HG02588 (cell line): ENCODE measurements around the gene OR13H1.
"Not testable (repeated sequence)": the region's sequence is repeated elsewhere in the genome, so short reads cannot be mapped to it uniquely, and the experiment has no call there.

Source experiments
- ATAC-seq: cut with Tn5 transposase; IDR thresholded peaks from one replicate; pipeline ENCODE4 v1.9.1; 2021; ENCODE audit warnings: mild to moderate bottlenecking, moderate library complexity; ENCODE audit not compliant: unreplicated experiment

The OR13H1 gene, protein sequence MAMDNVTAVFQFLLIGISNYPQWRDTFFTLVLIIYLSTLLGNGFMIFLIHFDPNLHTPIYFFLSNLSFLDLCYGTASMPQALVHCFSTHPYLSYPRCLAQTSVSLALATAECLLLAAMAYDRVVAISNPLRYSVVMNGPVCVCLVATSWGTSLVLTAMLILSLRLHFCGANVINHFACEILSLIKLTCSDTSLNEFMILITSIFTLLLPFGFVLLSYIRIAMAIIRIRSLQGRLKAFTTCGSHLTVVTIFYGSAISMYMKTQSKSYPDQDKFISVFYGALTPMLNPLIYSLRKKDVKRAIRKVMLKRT

DNA sequence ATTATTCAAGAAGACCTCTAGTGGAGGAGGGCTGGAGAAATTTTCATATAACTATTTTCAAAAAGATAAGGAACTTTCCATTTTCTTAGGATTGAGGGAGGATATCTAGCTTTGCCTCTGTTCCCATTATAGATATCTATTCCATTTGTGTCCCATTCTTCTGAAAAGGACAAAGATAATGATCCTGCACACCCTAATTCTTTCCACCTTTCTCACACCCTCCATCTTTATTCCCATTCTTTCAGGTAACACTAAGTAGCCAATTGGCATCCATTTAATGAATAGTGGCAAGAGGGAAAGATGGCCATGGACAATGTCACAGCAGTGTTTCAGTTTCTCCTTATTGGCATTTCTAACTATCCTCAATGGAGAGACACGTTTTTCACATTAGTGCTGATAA is at the start of gene OR13H1:
Gene OR13H1 (plus strand): TSS at position 301 of the 400 bp plus-strand sequence. CDS start 0 bp downstream, at position 301.
- no peak for ATAC-seq

DNA sequence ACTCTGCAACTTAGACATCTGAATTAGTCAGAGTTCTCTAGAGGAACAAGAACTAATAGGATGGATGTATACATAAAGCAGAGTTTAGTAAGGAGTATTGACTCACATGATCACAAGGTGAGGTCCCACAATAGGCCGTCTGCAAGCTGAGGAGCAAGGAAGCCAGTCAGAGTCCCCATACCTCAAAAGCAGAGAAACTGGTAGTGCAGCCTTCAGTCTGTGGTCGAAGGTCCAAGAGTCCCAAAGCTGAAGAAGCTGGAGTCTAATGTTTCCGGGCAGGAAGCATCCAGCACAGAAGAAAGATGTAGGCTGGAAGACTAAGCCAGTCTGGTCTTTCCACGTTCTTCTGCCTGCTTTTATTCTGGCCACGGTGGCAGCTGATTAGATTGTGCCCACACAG is 42.3 kb upstream of the OR13H1 start:
- ATAC-seq = not testable (repeated sequence)

DNA sequence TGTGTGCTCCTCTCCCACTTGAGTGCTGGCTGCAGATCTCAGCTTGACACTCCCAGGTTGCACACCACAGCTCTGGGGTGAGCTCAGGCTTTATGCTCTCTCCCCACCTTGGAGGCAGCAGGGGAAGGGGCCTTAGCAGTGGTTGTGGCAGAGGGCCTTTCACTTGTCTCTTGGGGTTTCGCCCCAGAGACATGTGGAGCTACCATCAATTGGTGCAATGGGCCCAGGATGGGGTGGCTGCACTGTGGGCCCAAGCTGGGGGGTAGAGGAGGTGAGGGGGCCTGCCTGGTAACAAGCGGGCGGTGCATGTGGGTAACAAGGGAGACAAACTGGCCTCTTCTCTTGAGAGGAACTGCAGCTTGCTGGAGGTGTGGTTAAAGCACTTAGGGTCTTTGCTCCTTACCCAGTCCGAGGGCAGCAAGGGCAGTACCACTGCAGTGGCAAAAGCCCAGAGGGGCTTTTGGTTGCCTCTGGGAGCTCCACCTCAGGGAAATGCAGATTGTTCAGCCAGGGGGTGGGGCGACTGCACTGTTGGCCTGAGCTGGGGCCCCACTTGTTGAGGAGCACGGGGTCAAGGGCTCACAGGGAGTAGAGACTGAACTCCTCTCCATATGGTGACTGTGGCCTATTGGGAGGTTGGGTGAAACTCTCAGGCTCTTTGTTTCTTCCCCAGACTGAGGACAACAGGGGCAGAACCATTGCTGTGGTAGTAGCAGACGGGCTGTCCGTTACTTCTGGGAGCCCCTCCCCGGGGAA is 30.5 kb upstream of the OR13H1 start:
- ATAC-seq = no peak

DNA sequence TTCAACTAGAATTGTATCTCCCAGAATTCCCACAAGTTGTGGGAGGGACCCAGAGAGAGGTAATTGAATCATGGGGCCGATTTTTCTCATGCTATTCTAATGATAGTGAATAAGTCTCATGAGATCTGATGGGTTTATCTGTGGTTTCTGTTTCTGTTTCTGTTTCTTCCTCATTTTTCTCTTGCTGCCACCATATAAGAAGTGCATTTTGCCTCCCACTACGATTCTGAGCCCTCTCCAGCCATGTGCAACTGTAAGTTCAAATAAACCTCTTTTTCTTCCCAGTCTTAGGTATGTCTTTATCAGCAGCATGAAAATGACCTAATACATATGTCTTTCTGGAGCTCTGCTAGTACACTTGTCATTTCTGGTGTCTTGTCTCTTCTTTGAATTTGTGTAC is 22.1 kb upstream of the OR13H1 start:
- ATAC-seq = no peak

DNA sequence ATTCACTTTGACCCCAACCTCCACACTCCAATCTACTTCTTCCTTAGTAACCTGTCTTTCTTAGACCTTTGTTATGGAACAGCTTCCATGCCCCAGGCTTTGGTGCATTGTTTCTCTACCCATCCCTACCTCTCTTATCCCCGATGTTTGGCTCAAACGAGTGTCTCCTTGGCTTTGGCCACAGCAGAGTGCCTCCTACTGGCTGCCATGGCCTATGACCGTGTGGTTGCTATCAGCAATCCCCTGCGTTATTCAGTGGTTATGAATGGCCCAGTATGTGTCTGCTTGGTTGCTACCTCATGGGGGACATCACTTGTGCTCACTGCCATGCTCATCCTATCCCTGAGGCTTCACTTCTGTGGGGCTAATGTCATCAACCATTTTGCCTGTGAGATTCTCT is 344 bp downstream of the OR13H1 start:
- ATAC-seq = no peak

DNA sequence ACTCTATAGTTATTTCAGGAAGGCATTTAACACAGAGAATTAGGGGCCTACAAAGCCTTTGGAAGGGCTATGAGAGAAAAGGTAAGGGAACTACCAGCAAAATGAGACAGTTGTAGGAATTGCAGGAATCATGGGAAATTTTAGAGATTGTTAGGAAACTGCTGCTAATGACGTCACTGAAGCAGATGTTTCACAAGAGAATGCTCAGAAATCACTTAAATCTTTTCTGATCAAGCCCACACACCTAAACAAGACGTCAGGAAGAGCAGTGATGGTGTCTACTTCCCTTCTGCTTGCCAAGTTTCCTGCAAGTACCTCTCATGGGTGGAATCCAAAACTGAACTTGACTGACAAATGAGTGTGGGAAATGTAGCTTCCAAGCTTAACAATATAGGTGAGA is 5.1 kb downstream of the OR13H1 start:
- no peak for ATAC-seq

DNA sequence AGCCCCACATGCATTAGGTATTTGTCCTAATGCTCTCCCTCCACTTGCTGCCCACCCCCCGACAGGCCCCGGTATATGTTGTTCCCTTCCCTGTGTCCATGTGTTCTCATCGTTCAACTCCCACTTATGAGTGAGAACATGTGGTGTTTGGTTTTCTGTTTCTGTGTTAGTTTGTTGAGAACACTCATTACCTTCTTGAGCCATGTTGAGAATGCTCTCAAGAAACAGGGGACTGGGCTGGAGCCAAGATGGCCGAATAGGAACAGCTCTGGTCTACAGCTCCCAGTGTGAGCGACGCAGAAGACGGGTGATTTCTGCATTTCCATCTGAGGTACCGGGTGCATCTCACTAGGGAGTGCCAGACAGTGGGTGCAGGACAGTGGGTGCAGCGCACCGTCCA is 8.6 kb downstream of the OR13H1 start:
- not testable (repeated sequence) for ATAC-seq

DNA sequence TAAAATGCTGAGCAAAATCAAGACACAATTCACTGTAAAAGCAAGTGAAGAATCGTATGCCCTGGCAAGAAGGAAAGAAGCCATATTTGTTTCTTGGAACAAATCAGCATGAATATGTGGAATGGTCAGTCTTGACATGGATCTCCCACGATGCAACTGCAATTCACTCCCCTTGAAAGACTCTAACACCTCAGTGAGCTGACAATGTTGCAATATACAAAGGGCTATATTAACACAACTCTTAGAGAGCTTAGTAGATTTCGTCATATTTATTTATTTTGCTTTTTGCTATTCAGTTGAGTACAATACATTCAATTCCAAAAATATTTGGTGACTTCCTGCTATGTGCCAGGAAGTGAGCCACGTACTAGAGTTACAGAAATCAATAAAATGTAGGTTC is 14.7 kb downstream of the OR13H1 start:
- ATAC-seq = no peak

DNA sequence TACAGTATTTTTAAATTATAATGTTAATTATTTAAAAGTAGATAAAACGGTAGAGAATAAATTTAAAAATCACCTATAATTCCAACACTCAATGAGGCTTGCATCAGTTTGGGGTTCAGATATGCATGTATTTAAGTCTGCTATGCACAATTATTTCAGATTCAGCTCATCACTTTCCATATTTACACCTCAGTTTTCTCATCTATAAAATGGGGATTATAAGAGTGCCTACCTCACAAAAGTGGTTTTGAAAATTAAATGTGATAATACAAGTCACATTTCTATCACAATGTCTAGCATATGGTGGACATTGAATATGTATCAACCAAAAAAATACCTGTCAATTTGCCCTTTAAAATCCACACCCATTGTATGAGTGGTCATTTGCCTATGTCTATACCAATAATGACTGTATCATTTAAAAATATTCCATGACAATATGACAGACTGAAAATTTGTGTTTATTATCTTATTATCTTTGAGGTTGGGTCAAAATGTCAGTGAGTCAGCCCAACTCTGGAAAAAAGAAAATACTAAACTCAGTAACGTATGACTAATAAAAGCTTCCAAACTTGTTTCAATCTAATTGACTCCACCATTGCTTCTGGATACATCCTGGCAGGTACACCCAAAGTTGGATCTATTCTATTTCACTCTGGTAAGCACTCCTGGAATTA is 20.8 kb downstream of the OR13H1 start:
- ATAC-seq = no peak

DNA sequence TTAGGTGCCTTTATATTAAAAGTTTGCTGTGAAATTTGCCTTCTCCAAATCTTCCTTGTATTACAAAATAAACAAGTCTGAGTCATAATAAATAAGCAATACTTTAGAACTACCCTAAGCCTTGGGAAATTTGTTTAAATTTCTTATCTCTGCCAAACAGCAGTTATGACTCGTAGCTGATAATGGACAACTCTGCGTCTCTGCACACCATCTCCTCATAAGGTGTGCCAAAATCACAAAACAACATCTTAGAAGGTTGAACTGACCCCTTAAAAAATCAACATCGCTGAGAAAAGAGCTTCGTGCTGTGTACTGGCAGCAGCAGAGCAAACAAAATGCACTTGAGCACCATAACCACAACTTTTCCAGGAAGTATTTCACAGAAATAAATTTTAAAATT is 22.0 kb downstream of the OR13H1 start:
- ATAC-seq = no peak

DNA sequence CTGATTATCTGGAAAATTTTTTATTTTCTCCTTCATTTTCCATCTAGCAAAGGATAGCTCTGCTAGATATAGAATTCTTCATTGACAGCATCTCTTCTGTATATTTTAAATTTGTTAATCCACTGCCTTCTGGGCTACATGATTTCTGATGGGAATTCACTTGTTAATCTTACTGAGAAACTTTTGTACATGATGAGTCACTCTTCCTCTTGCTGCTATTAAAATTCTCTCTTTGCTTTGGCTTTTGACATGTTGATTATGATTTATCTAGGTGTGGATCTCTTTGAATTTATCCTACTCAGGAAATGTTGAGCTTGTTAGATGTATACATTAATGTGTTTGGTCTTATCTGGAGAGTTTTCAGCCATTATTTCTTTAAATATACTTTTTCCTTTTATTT is 27.5 kb downstream of the OR13H1 start:
- ATAC-seq = no peak

DNA sequence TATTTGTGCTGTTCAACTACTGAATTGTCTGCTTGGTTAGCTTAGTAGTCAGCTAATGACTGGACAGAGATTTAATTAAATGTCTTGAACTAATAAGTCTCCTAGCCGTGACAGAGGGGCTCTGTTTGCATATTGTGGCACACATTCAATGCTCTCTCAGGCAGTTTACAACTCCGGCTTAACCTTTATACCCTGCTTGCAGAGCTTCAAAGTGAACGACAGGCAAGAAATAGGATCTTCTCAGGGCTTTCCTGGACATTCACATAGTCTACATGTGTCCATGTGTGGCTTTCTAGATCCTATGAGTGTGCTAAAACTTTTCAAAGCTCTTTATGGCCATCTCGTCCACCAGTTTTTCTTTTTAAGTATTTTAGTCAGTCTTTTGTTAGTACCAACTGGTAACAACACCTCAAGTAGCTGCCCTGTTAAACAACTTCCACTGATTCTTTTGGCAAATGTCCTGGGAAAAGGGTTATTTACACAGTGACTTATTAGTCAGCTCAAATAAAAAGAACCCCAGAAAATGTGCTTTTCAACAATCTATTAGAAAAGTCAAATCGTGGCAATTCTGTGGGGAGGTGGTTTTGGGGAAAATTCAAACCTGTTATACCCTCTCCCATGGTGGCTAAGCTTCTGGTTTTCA is 28.6 kb downstream of the OR13H1 start:
- ATAC-seq = no peak

DNA sequence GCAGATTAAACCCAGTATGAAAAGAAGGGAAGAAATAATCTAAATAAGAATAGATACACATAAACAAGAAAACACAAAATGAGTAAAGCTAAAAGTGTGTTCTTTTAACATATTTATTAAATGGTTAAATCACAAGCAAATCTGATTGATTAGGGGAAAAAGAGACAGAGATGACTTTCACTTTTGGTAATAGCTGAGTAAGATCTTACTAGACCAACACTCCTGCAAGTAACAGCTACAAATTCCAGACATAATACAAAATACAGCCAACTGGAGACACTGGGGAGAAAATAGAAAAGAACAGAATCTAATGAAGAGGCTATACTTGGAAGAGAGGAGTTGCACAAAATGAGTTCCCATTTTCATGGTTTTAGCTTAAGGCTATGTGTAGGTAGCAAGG is 33.5 kb downstream of the OR13H1 start:
- no peak for ATAC-seq

DNA sequence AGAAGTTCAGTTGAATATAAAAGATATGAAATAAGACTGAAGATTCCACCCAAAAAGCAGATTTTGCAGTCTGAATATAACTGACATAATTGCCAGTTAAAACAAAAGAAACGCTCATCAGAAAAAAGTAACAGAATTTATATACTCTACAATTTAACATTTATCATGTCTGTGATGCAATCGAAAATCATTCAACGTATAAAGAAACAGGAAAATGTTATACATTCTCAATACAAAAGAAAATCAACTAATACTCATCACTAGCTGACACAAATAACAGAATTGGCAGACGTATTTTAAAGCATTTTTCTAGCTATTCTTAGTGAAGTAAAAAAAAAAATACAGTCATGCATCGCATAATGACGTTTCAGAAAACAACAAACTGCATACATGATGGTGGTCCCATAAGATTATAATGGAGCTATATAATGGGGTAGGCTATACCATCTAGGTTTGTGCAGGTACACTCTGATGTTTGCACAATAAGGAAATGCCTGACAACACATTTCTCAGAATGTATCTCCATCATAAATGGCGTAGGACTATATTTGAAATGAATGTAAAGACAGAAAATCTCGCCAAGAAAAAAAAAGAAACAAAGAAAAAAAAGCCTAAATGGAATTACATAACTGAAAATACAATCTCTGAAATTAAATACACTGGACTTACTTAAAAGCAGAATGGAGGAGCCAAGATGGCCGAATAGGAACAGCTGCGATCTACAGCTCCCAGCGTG is 34.3 kb downstream of the OR13H1 start:
- ATAC-seq = no peak

DNA sequence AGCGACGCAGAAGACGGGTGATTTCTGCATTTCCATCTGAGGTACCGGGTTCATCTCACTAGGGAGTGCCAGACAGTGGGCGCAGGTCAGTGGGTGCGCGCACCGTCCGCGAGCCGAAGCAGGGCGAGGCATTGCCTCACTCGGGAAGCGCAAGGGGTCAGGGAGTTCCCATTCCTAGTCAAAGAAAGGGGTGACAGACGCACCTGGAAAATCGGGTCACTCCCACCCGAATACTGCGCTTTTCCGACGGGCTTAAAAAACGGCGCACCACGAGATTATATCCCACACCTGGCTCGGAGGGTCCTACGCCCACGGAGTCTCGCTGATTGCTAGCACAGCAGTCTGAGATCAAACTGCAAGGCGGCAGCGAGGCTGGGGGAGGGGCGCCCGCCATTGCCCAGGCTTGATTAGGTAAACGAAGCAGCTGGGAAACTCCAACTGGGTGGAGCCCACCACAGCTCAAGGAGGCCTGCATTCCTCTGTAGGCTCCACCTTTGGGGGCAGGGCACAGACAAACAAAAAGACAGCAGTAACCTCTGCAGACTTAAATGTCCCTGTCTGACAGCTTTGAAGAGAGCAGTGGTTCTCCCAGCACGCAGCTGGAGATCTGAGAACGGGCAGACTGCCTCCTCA is 35.0 kb downstream of the OR13H1 start:
- not testable (repeated sequence) for ATAC-seq

DNA sequence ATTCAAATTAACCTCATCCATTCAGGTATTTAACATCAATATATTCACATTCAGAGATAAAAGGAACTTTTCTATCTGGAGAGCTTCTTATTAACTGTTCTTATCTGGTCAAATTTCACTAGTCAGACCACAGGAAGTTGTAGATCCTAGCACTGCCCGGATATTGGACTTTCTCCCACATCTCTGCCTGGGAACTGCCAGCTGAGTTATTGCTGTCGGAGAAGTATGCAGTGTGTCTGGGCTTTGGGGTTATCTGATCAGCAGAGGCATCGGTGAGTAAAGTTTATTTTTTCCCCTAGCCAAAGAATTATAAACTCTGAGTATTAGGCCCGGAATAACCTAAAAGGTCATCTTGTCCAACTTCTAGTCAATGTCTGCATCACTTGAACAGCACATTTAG is 45.1 kb downstream of the OR13H1 start:
- ATAC-seq = no peak
